Stimulated activated CD4-positive, alpha-beta T cell treated with anti-CD3 and anti-CD28 coated beads, Interleukin-15, amount 100 ng/mL, for 24 hours (primary cell): Measurements from ENCODE around the gene SLC5A6.
"Not testable (repeated sequence)": the region's sequence is repeated elsewhere in the genome, so short reads cannot be mapped to it uniquely, and the experiment has no call there.

Experiments used
- DNase-seq: peaks from one replicate; pipeline ENCODE4 v3.0.0-alpha.2; 2020

Gene SLC5A6

DNA sequence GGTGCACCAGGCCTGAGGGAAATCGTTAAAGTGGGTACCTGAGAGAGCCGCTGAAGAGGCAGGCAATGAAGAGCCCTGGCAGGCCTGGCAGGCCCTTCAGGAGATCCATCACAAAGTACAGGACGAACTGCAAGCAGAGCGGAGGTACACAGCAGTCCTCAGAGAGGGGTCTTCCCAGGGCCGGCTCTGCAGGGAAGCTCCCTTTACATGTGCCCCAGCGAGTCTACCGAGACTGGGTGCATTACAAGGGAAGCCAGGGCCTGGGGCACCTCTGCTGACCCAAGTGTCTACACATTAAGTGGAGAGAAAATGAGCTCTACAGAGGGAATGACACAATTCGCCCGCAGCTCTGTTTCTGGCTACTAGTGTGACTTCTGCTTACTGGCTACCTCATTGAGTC, 8.3 kb downstream of the SLC5A6 start:
- DNase-seq, result no peak

DNA sequence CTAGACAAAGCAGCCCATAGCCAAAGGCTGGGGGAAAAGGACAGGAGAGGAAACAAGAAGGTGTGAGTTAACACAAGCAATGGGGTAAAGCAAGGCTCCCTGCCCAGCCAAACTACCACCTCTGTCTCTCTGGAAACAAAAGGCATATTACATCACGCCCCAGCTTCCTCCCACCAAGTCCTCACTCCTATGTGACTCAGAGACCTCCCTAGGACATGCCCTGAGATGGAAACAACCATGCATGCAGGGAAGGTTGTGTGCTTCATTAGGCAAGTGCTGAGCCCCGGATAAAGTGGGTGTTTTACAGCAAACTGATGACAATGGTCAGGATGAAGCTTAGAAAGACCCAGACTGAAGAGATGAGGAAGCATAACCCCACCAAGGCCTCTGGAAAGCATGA, 9.2 kb downstream of the SLC5A6 start:
- DNase-seq, result no peak

- DNase-seq, result no peak
Measured at GRCh38 chr2:27201675-27202074, 10.4 kb downstream of the SLC5A6 start.

DNA sequence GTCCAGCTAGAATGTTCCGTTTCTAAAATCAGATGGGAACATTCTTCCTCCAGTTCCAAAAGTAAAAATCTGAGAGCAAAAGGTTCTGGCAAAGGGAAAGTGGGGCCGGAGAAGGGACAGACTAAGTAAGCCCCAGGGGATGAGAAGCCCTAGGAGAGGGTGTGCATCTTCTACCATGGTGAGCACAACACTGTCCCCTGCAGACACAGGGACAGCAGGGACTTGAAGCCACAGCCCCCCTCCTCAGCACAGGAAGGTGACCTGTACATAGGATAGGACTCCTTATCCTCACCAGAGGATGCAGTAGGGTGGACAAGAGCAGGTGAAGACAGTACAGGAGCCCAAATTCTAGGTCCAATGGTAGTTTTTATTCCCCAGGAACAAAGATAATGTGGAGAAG, 12.8 kb downstream of the SLC5A6 start:
- DNase-seq, result no peak

- no peak for DNase-seq
Measured at GRCh38 chr2:27198627-27199026, 13.4 kb downstream of the SLC5A6 start.

DNA sequence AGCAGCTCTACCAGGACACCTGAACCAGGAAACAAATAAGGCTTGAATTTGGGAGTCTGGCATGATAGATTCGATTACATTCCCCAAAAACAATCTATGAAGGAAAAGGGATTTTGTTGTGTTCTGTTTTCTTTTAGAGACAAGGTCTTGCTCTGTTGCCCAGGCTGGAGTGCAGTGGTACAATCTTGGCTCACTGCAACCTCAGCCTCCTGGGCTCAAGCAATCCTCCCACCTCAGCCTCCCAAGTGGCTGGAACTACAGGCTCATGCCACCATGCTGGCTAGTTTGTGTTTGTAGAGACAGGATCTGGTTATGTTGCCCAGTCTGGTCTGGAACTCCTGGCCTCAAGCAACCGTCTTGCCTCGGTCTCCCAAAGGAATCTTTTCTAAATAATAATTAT, 14.0 kb downstream of the SLC5A6 start:
- not testable (repeated sequence) for DNase-seq

GRCh38 chr2:27195799-27196198, 16.3 kb downstream of the SLC5A6 start:
- not testable (repeated sequence) for DNase-seq

- DNase-seq, result no peak
Measured at GRCh38 chr2:27194538-27195354, 17.3 kb downstream of the SLC5A6 start.

GRCh38 chr2:27191070-27191829, 20.8 kb downstream of the SLC5A6 start:
- DNase-seq, result peak; percentile 42

DNA sequence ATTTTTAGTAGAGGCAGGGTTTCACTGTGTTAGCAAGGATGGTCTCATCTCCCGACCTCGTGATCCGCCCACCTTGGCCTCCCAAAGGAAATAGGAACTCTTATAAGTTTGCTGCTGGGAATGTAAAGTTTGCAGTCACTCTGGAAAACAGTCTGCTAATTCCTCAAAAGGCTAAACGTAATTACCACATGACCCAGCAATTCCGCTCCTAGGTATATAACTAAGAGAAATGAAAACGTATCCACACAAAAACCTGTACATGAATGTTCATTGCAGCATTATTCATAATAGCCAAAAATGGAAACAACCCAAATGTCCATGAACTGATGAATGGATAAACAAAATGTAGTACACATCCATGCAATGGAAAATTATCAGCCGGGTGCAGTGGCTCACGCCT, 22.1 kb downstream of the SLC5A6 start:
- no peak for DNase-seq

- DNase-seq, result no peak
Measured at GRCh38 chr2:27186613-27187345, 25.3 kb downstream of the SLC5A6 start.

DNA sequence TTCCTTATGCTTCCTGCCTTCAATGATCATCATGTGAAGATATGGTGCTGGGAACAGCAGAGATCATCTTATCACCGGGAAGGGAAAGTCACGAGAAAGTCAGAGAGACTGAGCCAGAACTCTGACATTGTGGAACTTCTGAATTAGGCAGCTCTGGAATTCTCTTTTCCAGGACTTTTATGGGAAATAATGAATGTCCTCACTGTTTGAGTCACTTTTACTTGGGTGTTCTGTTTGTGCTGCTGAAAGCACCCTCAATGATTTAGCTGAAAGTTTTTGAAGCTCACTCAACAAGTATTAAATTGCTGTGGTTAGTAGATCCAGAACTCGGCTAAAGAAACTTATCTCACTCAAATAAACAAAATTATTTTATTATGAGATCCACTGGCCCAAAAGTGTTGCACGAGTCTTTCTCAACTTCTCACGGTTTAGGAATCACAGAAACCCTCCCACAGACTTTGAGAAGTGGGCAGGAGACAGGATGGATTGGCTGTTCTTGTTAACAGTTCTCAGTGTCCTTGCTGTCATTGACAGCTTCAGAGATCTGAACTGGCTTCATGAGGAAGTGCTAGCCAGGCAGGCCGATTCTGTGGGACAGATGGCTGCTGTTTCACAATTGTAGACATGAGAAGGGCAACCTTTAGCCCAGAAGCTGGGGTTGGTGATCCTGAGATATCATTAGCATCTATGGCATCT, 26.6 kb downstream of the SLC5A6 start:
- no peak for DNase-seq

- no peak for DNase-seq
Measured at GRCh38 chr2:27184115-27184514, 28.0 kb downstream of the SLC5A6 start.

- DNase-seq, result no peak
Measured at GRCh38 chr2:27182346-27182745, 29.7 kb downstream of the SLC5A6 start.

DNA sequence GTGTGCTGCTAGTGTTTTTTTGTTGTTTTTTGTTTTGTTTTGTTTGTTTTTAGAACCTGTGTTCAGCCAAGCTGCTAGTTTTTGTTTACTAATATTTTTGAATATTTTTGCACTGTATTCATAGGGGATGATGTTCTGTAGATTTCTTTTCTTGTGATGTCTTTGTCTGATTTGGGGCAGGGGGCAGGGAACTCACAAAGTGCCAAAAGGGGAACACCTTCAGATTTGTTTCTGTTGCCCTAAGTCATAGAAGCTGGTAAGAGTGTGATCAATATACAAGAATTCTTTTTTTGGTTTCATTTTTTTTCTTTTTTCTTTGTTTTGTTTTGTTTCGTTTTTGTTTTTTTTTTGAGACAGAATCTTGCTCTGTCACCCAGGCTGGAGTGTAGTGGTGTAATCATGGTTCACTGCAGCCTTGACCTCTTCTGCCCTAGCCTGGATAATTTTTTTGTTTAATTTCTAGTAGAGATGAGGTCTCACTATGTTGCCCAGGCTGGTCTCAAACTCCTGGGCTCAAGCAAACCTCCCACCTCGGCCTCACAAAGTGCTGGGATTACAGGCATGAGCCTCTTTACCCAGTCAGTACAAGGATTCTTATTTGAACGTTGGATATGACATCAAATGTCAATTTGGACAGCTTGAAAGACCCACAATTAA, 32.6 kb downstream of the SLC5A6 start:
- DNase-seq, result no peak

GRCh38 chr2:27178469-27178868, 33.6 kb downstream of the SLC5A6 start:
- no peak for DNase-seq

DNA sequence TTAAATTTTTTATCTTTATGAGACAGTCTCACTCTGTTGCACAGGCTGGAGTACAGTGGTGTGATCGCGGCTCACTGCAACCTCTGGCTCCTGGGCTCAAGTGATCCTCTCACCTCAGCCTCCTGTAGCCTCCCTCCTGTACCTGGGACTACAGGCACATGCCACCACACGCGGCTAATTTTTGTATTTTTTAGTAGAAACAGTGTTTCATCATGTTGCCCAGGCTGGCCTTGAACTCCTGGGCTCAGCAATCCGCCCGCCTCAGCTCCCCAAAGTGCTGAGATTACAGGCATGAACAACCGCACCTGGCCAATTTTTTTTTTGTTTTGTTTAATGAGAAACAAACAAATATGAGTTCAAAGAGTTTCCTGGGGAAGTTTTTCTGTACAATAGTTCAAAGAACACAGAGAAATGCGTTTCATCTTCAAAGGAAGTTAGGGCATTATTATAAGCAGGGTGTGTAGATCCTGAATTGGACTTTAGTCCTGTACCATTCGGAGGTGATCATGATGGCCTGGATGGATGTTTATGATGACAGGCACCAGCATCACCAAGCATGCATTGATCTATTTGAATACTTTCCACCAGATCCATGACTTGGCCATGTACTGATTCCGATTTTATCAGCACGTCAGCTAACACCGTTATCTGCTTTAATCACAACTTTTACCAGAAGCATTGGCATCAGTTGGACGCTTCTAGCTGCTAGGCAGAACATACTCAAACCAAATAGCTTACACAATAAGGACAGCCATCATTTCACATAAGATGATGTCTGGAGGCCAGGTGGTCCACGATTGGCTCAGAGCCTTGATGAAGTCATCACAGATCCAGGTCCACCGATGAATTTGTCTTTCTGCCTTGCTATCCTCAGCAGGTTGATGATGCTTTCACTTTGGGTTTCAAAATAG, 34.4 kb downstream of the SLC5A6 start:
- no peak for DNase-seq

- not testable (repeated sequence) for DNase-seq
Measured at GRCh38 chr2:27175781-27176180, 36.3 kb downstream of the SLC5A6 start.

DNA sequence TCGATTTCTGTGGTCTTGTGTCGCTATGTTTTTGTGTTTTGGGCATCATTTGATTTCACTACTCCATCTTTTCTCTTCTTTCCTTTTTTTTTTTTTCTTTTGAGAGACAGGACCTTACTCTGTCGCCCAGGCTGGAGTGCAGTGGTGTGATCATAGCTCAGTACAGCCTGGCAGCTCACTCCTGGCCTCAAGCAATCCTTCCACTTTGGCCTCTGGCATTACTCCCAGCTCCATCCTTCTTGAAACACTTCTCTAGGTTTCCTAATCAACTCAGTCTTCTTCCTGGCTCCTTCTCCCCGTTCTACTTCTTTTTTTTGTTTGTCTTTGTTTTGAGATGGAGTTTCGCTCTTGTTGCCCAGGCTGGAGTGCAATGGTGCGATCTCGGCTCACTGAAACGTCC, 36.7 kb downstream of the SLC5A6 start:
- DNase-seq, result no peak

GRCh38 chr2:27174638-27175037, 37.4 kb downstream of the SLC5A6 start:
- DNase-seq, result no peak

- DNase-seq, result no peak
Measured at GRCh38 chr2:27171351-27171848, 40.7 kb downstream of the SLC5A6 start.
